MV-4-11 (cell line): ENCODE measurements around the gene UNC5C.

Experiments
- DNase-seq: peaks from one replicate; lab custom pipeline; 2025; lab: John Stamatoyannopoulos, UW

The UNC5C gene

GRCh38 chr4:95348418-95348817 lies 200.4 kb downstream of the UNC5C start:
- DNase-seq: no peak

GRCh38 chr4:95343235-95343634 lies 205.5 kb downstream of the UNC5C start:
- no peak for DNase-seq

GRCh38 chr4:95340191-95340590 lies 208.6 kb downstream of the UNC5C start:
- no peak for DNase-seq

- DNase-seq: no peak
Observed at GRCh38 chr4:95325665-95326064, 223.1 kb downstream of the UNC5C start.

- DNase-seq: no peak
Observed at GRCh38 chr4:95319169-95319568, 229.6 kb downstream of the UNC5C start.

GRCh38 chr4:95318483-95318882 lies 230.3 kb downstream of the UNC5C start:
- DNase-seq: no peak

GRCh38 chr4:95318044-95318443 lies 230.7 kb downstream of the UNC5C start:
- no peak for DNase-seq

GRCh38 chr4:95317085-95317793 lies 231.5 kb downstream of the UNC5C start:
- no peak for DNase-seq

GRCh38 chr4:95314573-95314972 lies 234.2 kb downstream of the UNC5C start:
- no peak for DNase-seq

- no peak for DNase-seq
Observed at GRCh38 chr4:95304898-95305297, 243.9 kb downstream of the UNC5C start.

GRCh38 chr4:95300304-95300703 lies 248.5 kb downstream of the UNC5C start:
- no peak for DNase-seq

GRCh38 chr4:95296052-95296451 lies 252.7 kb downstream of the UNC5C start:
- no peak for DNase-seq

- DNase-seq: no peak
Observed at GRCh38 chr4:95295157-95295556, 253.6 kb downstream of the UNC5C start.

GRCh38 chr4:95294321-95294720 lies 254.5 kb downstream of the UNC5C start:
- no peak for DNase-seq

GRCh38 chr4:95293014-95293413 lies 255.8 kb downstream of the UNC5C start:
- no peak for DNase-seq

- peak; percentile 22 for DNase-seq
Observed at GRCh38 chr4:95290702-95291101, 258.1 kb downstream of the UNC5C start.

GRCh38 chr4:95289028-95289634 lies 259.6 kb downstream of the UNC5C start:
- peak; percentile 37 for DNase-seq

- DNase-seq: no peak
Observed at GRCh38 chr4:95288552-95288951, 260.2 kb downstream of the UNC5C start.

GRCh38 chr4:95285797-95286196 lies 263.0 kb downstream of the UNC5C start:
- DNase-seq: no peak

GRCh38 chr4:95284655-95285054 lies 264.1 kb downstream of the UNC5C start:
- no peak for DNase-seq

- no peak for DNase-seq
Observed at GRCh38 chr4:95283320-95283719, 265.5 kb downstream of the UNC5C start.

GRCh38 chr4:95272797-95273196 lies 276.0 kb downstream of the UNC5C start:
- DNase-seq: no peak

- no peak for DNase-seq
Observed at GRCh38 chr4:95272036-95272435, 276.7 kb downstream of the UNC5C start.
